Liver (tissue), 9 donors: ENCODE measurements around the gene SLAIN1. TPM values are rescaled to one million over a fixed set of nuclear protein-coding genes. Genes with fewer than 3 reads are reported as not detected.
A peak's percentile ranks its signal among the peaks of the same experiment; 100 is the strongest.

Source experiments
- DNase-seq: peaks from one replicate; pipeline ENCODE4 v3.0.0-alpha.2; 2017; ENCODE audit warnings: low spot score
- H3K27ac ChIP-seq, 2 donors: one replicate each; pipeline ENCODE4 v1.7.0; 2013; ENCODE audit warnings: inconsistent platforms in 2 of 2, low read length in 2 of 2, control low read depth in 1 of 2, low read depth in 1 of 2, mild to moderate bottlenecking in 1 of 2
- H3K27me3 ChIP-seq, 4 donors: one replicate each; pipeline versions ENCODE4 v1.6.1 to v1.7.0; 2013; ENCODE audit warnings: low read length in 3 of 4, inconsistent platforms in 1 of 4, mild to moderate bottlenecking in 1 of 4, moderate library complexity in 1 of 4; ENCODE audit not compliant: control insufficient read depth in 4 of 4, insufficient read depth in 4 of 4
- H3K36me3 ChIP-seq, 4 donors: one replicate each; pipeline versions ENCODE4 v1.6.1 to v1.7.0; 2013; ENCODE audit warnings: low read length in 3 of 4, mild to moderate bottlenecking in 3 of 4, low read depth in 1 of 4, moderate library complexity in 1 of 4; ENCODE audit not compliant: control insufficient read depth in 4 of 4, insufficient read depth in 3 of 4
- H3K4me1 ChIP-seq, 4 donors: one replicate each; pipeline versions ENCODE4 v1.6.1 to v1.7.0; 2013; ENCODE audit warnings: low read length in 3 of 4, mild to moderate bottlenecking in 3 of 4, moderate library complexity in 1 of 4; ENCODE audit not compliant: control insufficient read depth in 4 of 4, insufficient read depth in 4 of 4
- H3K4me3 ChIP-seq, 3 donors: one replicate each; pipeline versions ENCODE4 v1.6.1 to v1.7.0; 2013; ENCODE audit warnings: low read length in 3 of 3, control low read depth in 1 of 3, low read depth in 1 of 3, mild to moderate bottlenecking in 1 of 3
- H3K9ac ChIP-seq, 2 donors: one replicate each; pipeline ENCODE4 v1.7.0; 2013; ENCODE audit warnings: low read length in 2 of 2, mild to moderate bottlenecking in 2 of 2, moderate library complexity in 2 of 2, control low read depth in 1 of 2, low read depth in 1 of 2
- H3K9me3 ChIP-seq, 4 donors: one replicate each; pipeline versions ENCODE4 v1.6.1 to v1.7.0; 2013; ENCODE audit warnings: low read length in 3 of 4; ENCODE audit not compliant: control insufficient read depth in 4 of 4
- EGR1 ChIP-seq, 2 donors: IDR thresholded peaks; 2 replicates each; pipeline ENCODE4 v1.6.1; 2016 to 2018; ENCODE audit warnings: antibody characterized with exemption in 2 of 2, low read depth in 2 of 2
- GABPA ChIP-seq, 2 donors: IDR thresholded peaks in 1 of 2; conservative IDR thresholded peaks in 1 of 2; 2 replicates each; pipeline ENCODE4 v1.6.1; 2016; ENCODE audit warnings: antibody characterized with exemption in 2 of 2, mild to moderate bottlenecking in 1 of 2, moderate library complexity in 1 of 2
- HNF4A ChIP-seq, 2 donors: conservative IDR thresholded peaks; 2 replicates each; pipeline ENCODE4 v1.6.1; 2016; ENCODE audit warnings: antibody characterized with exemption in 2 of 2, mild to moderate bottlenecking in 2 of 2
- HNF4G ChIP-seq: IDR thresholded peaks from 2 replicates; pipeline ENCODE4 v1.6.1; 2016; ENCODE audit warnings: antibody characterized with exemption
- JUND ChIP-seq, 2 donors: IDR thresholded peaks; 2 replicates each; pipeline ENCODE4 v1.6.1; 2016; ENCODE audit warnings: antibody characterized with exemption in 2 of 2
- NR2F2 ChIP-seq: IDR thresholded peaks from 2 replicates; pipeline ENCODE4 v1.6.1; 2016; ENCODE audit warnings: antibody characterized with exemption
- RAD21 ChIP-seq, 2 donors: IDR thresholded peaks; 2 replicates each; pipeline ENCODE4 v1.6.1; 2016; ENCODE audit warnings: antibody characterized with exemption in 2 of 2, mild to moderate bottlenecking in 2 of 2
- SP1 ChIP-seq: IDR thresholded peaks from 2 replicates; pipeline ENCODE4 v1.6.1; 2018; ENCODE audit warnings: antibody characterized with exemption, mild to moderate bottlenecking
- TAF1 ChIP-seq: conservative IDR thresholded peaks from 2 replicates; pipeline ENCODE4 v1.6.1; 2016; ENCODE audit warnings: antibody characterized with exemption, mild to moderate bottlenecking
- YY1 ChIP-seq: IDR thresholded peaks from 2 replicates; pipeline ENCODE4 v1.6.1; 2016; ENCODE audit warnings: antibody characterized with exemption, mild to moderate bottlenecking
- WGBS: extraction: QIAGEN DNeasy Blood & Tissue Kit; methylation state at CpG from one replicate; pipeline ENCODE4 v1.1.7; 2013; 5-methylcytosine and 5-hydroxymethylcytosine counted together
- polyA plus RNA-seq, 2 donors: library from polyadenylated mRNA; stranded (reverse) in 1 of 2; unstranded in 1 of 2; fragments of 200-250 nt in 1 of 2; fragments of >200 nt in 1 of 2; fragmentation: Nextera tagmentation in 1 of 2; extraction: Ambion mirVana in 1 of 2; gene quantifications; one replicate each; pipeline versions ENCODE4 v1.2.1 to v1.2.3, GENCODE V29; 2013 to 2015
- total RNA-seq, 2 donors: library from RNA; depleted of rRNA; stranded (reverse); fragments of >200 nt; gene quantifications; one replicate each; pipeline ENCODE4 v1.2.3, GENCODE V29; 2014
- TF ChIP-seq, protein P1 (sequence below): fragments of 150-350 bp; IDR thresholded peaks from 2 replicates; pipeline ENCODE4 v1.5.1; 2017; ENCODE audit warnings: improper control_type of control experiment, low read depth, low read length; ENCODE audit not compliant: missing input control
- TF ChIP-seq, protein P2 (sequence below): IDR thresholded peaks from 2 replicates; pipeline ENCODE4 v1.6.1; 2016; ENCODE audit warnings: antibody characterized with exemption
- TF ChIP-seq, protein P3 (sequence below): IDR thresholded peaks from 2 replicates; pipeline ENCODE4 v1.6.1; 2016; ENCODE audit warnings: antibody characterized with exemption, mild to moderate bottlenecking
- donor health status: healthy.
- donor health status: healthy.
- donor health status: healthy.
- donor health status: healthy.
- donor health status: healthy.

Gene SLAIN1
- total and polyA plus RNA-seq, 4 donors = 1.9 to 7.9 (median 7.1) TPM

DNA sequence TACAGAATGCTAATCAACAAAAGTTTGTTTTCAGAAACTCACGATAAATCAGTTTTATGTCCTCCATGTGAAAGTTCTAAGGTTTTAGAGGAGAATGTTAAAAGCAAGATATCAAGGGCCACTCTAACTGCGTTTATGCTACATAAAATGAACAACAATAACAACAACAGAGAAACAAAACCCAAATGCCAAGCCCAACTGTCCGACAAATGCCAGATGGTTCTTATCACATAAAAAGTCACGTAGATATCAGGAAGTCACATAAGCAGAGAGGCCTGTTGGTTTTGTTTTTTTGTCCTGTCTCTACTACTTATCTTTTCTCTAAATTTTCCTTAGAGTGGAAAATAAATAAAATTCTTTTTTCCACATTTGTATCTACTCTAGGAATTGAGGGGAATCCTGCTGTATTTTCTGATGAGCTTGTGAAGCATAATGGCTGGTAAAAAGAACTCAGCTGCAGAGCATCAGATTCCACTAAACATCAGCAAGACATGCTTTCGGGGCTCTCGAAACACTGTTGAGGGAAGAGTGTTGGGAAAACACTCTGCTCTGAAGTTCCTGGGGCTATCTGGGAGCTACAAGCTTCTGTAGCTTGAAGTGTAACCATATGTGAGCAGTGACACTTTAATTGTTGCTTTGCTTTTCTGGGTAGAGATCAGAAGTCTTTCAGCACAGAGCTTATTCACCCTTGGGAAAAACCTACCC, 110.1 kb downstream of the SLAIN1 start:
- TF ChIP-seq EGR1 (IDR thresholded peaks at IDR 0.05; ENCODE audit: low read depth in 2 of 2) = no peak
- no peak for TF ChIP-seq YY1
- TF ChIP-seq, protein P1, sequence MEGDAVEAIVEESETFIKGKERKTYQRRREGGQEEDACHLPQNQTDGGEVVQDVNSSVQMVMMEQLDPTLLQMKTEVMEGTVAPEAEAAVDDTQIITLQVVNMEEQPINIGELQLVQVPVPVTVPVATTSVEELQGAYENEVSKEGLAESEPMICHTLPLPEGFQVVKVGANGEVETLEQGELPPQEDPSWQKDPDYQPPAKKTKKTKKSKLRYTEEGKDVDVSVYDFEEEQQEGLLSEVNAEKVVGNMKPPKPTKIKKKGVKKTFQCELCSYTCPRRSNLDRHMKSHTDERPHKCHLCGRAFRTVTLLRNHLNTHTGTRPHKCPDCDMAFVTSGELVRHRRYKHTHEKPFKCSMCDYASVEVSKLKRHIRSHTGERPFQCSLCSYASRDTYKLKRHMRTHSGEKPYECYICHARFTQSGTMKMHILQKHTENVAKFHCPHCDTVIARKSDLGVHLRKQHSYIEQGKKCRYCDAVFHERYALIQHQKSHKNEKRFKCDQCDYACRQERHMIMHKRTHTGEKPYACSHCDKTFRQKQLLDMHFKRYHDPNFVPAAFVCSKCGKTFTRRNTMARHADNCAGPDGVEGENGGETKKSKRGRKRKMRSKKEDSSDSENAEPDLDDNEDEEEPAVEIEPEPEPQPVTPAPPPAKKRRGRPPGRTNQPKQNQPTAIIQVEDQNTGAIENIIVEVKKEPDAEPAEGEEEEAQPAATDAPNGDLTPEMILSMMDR = no peak
- no peak for TF ChIP-seq JUND (IDR thresholded peaks at IDR 0.05)
- no peak for TF ChIP-seq SP1
- no peak for TF ChIP-seq RAD21 (IDR thresholded peaks at IDR 0.05)
- no peak for TF ChIP-seq HNF4G
- TF ChIP-seq GABPA (IDR thresholded peaks at IDR 0.05 in 1 of 2, conservative IDR thresholded peaks at IDR 0.05 in 1 of 2) = no peak
- TF ChIP-seq TAF1 = no peak
- TF ChIP-seq, protein P2, sequence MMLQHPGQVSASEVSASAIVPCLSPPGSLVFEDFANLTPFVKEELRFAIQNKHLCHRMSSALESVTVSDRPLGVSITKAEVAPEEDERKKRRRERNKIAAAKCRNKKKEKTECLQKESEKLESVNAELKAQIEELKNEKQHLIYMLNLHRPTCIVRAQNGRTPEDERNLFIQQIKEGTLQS = no peak
- TF ChIP-seq NR2F2 = no peak
- TF ChIP-seq HNF4A (conservative IDR thresholded peaks at IDR 0.05) = no peak
- Histone ChIP-seq H3K27ac (no peak overlapping the region), H3K4me1 (no peaks in the 10 kb centered on the region), H3K9me3 (no peaks in the 10 kb centered on the region), H3K4me3 (no peak overlapping the region), H3K9ac (no peak overlapping the region), H3K27me3 (no peaks in the 10 kb centered on the region), H3K36me3 (no peaks in the 10 kb centered on the region)
- WGBS = 66% methylated on average over 6 of the region's 6 CpGs
- no peak for DNase-seq

DNA sequence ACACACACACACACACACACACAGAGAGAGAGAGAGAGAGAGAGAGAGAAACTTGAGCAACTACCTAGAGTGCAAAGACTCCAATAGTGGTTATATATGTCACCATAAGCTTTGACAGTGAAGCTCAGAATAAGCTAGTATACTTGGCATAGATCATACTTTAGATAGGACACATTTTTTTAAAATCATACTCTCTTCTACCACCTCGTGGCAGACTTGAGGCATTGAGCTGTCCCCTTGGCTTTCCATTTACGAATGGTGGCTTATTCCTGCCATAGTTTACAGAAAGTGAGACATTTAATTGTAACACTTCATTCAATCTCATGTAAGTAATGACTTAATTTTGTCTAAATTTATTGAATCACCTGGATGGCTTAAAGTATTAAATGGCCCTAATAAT, 112.9 kb downstream of the SLAIN1 start:
- Histone ChIP-seq H3K36me3 (no peaks in the 10 kb centered on the region), H3K27me3 (no peaks in the 10 kb centered on the region), H3K9me3 (no peaks in the 10 kb centered on the region), H3K4me3 (no peak overlapping the region), H3K9ac (no peak overlapping the region), H3K27ac (no peak overlapping the region), H3K4me1 (no peaks in the 10 kb centered on the region)
- TF ChIP-seq, protein P3, sequence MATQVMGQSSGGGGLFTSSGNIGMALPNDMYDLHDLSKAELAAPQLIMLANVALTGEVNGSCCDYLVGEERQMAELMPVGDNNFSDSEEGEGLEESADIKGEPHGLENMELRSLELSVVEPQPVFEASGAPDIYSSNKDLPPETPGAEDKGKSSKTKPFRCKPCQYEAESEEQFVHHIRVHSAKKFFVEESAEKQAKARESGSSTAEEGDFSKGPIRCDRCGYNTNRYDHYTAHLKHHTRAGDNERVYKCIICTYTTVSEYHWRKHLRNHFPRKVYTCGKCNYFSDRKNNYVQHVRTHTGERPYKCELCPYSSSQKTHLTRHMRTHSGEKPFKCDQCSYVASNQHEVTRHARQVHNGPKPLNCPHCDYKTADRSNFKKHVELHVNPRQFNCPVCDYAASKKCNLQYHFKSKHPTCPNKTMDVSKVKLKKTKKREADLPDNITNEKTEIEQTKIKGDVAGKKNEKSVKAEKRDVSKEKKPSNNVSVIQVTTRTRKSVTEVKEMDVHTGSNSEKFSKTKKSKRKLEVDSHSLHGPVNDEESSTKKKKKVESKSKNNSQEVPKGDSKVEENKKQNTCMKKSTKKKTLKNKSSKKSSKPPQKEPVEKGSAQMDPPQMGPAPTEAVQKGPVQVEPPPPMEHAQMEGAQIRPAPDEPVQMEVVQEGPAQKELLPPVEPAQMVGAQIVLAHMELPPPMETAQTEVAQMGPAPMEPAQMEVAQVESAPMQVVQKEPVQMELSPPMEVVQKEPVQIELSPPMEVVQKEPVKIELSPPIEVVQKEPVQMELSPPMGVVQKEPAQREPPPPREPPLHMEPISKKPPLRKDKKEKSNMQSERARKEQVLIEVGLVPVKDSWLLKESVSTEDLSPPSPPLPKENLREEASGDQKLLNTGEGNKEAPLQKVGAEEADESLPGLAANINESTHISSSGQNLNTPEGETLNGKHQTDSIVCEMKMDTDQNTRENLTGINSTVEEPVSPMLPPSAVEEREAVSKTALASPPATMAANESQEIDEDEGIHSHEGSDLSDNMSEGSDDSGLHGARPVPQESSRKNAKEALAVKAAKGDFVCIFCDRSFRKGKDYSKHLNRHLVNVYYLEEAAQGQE = no peak
- peak; percentile 58 to 72 for TF ChIP-seq RAD21 (IDR thresholded peaks at IDR 0.05)
- TF ChIP-seq, protein P1 = peak; percentile 50
- no peak for DNase-seq
- 38% methylated on average over 2 of the region's 2 CpGs for WGBS
